GM23338 (cell line): ENCODE data around the gene FAM89B. TPM values are rescaled to one million over a fixed set of nuclear protein-coding genes. Genes with fewer than 3 reads are reported as not detected.

ENCODE experiments used
- ATAC-seq: fragments of 200-7000 bp; cut with Tn5 transposase; 3 replicates; pipeline ENCODE4 v1.9.1; 2020
- DNase-seq: peaks from one replicate; pipeline ENCODE4 v3.0.0-alpha.2; 2015; ENCODE audit warnings: low spot score
- H2AFZ ChIP-seq: fragments of 200-600 bp; sonication (generic); 2 replicates; pipeline ENCODE4 v1.8.0; 2016; ENCODE audit warnings: antibody characterized with exemption, mild to moderate bottlenecking, moderate library complexity
- H3F3A ChIP-seq: fragments of 200-600 bp; sonication (generic); replicated peaks from 2 replicates; pipeline ENCODE4 v1.8.0; 2017; ENCODE audit warnings: antibody characterized with exemption, mixed run types, low read depth
- H3K27ac ChIP-seq: fragments of 200-600 bp; sonication (generic); 2 replicates; pipeline ENCODE4 v1.6.1; 2016; ENCODE audit warnings: low read depth
- H3K27me3 ChIP-seq: fragments of 200-600 bp; sonication (generic); 2 replicates; pipeline ENCODE4 v1.8.0; 2016; ENCODE audit warnings: mild to moderate bottlenecking, mixed run types, moderate library complexity; ENCODE audit not compliant: insufficient read depth
- H3K36me3 ChIP-seq: fragments of 200-600 bp; sonication (generic); 2 replicates; pipeline ENCODE4 v1.8.0; 2016; ENCODE audit warnings: mild to moderate bottlenecking; ENCODE audit not compliant: insufficient read depth
- H3K4me1 ChIP-seq: fragments of 200-600 bp; sonication (generic); 2 replicates; pipeline ENCODE4 v1.8.0; 2016; ENCODE audit warnings: mild to moderate bottlenecking, moderate library complexity; ENCODE audit not compliant: insufficient read depth
- H3K4me2 ChIP-seq: fragments of 200-600 bp; sonication (generic); 2 replicates; pipeline ENCODE4 v1.7.1; 2017; ENCODE audit warnings: mixed run types
- H3K4me3 ChIP-seq: fragments of 200-600 bp; sonication (generic); 2 replicates; pipeline ENCODE4 v1.6.1; 2016; ENCODE audit warnings: mixed run types
- H3K79me2 ChIP-seq: fragments of 200-600 bp; sonication (generic); replicated peaks from 2 replicates; pipeline ENCODE4 v1.8.0; 2017; ENCODE audit warnings: mild to moderate bottlenecking; ENCODE audit not compliant: insufficient read depth
- H3K9me2 ChIP-seq: fragments of 200-600 bp; sonication (generic); 2 replicates; pipeline ENCODE4 v1.8.0; 2017; ENCODE audit not compliant: insufficient read depth
- H4K20me1 ChIP-seq: fragments of 200-600 bp; sonication (generic); replicated peaks from 2 replicates; pipeline ENCODE4 v1.8.0; 2017; ENCODE audit warnings: mild to moderate bottlenecking; ENCODE audit not compliant: insufficient read depth
- H3K27ac Mint-ChIP-seq: 2 replicates; pipeline ENCODE4 v1.8.0; 2020; ENCODE audit warnings: inconsistent platforms, mild to moderate bottlenecking, moderate library complexity, mixed read lengths
- H3K27me3 Mint-ChIP-seq: 3 replicates; pipeline ENCODE4 v1.8.0; 2022; ENCODE audit warnings: low read depth, mild to moderate bottlenecking, moderate library complexity, mixed read lengths, inconsistent platforms; ENCODE audit not compliant: insufficient read depth, poor library complexity
- H3K36me3 Mint-ChIP-seq: 3 replicates; pipeline ENCODE4 v1.8.0; 2021; ENCODE audit warnings: low read depth, mild to moderate bottlenecking, inconsistent platforms, moderate library complexity, mixed read lengths
- H3K4me1 Mint-ChIP-seq: 3 replicates; pipeline ENCODE4 v1.8.0; 2020; ENCODE audit warnings: mild to moderate bottlenecking, inconsistent platforms, mixed read lengths
- H3K4me3 Mint-ChIP-seq: 3 replicates; pipeline ENCODE4 v1.8.0; 2021; ENCODE audit warnings: moderate library complexity, mild to moderate bottlenecking, inconsistent platforms, mixed read lengths
- H3K9me3 Mint-ChIP-seq: 3 replicates; pipeline ENCODE4 v1.8.0; 2020; ENCODE audit warnings: moderate library complexity, mild to moderate bottlenecking, inconsistent platforms, mixed read lengths
- EZH2 ChIP-seq: fragments of 200-600 bp; sonication (generic); IDR thresholded peaks from one replicate; pipeline ENCODE4 v1.8.0; 2017; ENCODE audit warnings: antibody characterized with exemption, mild to moderate bottlenecking, low read depth; ENCODE audit not compliant: unreplicated experiment
- STAT1 ChIP-seq: IDR thresholded peaks from one replicate; pipeline ENCODE4 v1.6.1; 2016; ENCODE audit warnings: antibody characterized with exemption; ENCODE audit not compliant: unreplicated experiment
- ZNF114 ChIP-seq: fragments of 250-450 bp; sonication (Bioruptor Pico); IDR thresholded peaks from 2 replicates; pipeline ENCODE4 v1.5.0; 2020; ENCODE audit warnings: mild to moderate bottlenecking, moderate library complexity
- polyA plus RNA-seq: library from polyadenylated mRNA; unstranded; fragments of >200 nt; fragmentation: Nextera tagmentation; extraction: Ambion mirVana; gene quantifications from 2 replicates; pipeline ENCODE4 v1.2.1, GENCODE V29; 2016
- total RNA-seq: library from RNA; depleted of rRNA; stranded (reverse); fragments of >200 nt; shearing (Covaris generic); gene quantifications from 2 replicates; pipeline ENCODE4 v1.2.3, GENCODE V29; 2014
- TF ChIP-seq, protein P1 (sequence below): fragments of 250-450 bp; sonication (Bioruptor Pico); IDR thresholded peaks from 2 replicates; pipeline ENCODE4 v1.5.0; 2020; ENCODE audit warnings: mild to moderate bottlenecking, moderate library complexity
- TF ChIP-seq, protein P2 (sequence below): IDR thresholded peaks from 2 replicates; pipeline ENCODE4 v1.6.1; 2016; ENCODE audit warnings: antibody characterized with exemption
- TF ChIP-seq, protein P3 (sequence below), 2 experiments: fragments of 200-600 bp in 1 of 2; sonication (generic) in 1 of 2; conservative IDR thresholded peaks; 2 replicates each; pipeline versions ENCODE4 v1.5.1 to v1.6.1; 2016 to 2017; ENCODE audit warnings: antibody characterized with exemption in 2 of 2, low read depth in 2 of 2, mild to moderate bottlenecking in 2 of 2, moderate library complexity in 1 of 2
- TF ChIP-seq, protein P4 (sequence below): IDR thresholded peaks from one replicate; pipeline ENCODE4 v1.6.1; 2018; ENCODE audit warnings: antibody characterized with exemption; ENCODE audit not compliant: unreplicated experiment

FAM89B gene
- total and polyA plus RNA-seq, 2 experiments from 2014 or later: 13.0 to 18.2 TPM

- TF ChIP-seq, protein P1, sequence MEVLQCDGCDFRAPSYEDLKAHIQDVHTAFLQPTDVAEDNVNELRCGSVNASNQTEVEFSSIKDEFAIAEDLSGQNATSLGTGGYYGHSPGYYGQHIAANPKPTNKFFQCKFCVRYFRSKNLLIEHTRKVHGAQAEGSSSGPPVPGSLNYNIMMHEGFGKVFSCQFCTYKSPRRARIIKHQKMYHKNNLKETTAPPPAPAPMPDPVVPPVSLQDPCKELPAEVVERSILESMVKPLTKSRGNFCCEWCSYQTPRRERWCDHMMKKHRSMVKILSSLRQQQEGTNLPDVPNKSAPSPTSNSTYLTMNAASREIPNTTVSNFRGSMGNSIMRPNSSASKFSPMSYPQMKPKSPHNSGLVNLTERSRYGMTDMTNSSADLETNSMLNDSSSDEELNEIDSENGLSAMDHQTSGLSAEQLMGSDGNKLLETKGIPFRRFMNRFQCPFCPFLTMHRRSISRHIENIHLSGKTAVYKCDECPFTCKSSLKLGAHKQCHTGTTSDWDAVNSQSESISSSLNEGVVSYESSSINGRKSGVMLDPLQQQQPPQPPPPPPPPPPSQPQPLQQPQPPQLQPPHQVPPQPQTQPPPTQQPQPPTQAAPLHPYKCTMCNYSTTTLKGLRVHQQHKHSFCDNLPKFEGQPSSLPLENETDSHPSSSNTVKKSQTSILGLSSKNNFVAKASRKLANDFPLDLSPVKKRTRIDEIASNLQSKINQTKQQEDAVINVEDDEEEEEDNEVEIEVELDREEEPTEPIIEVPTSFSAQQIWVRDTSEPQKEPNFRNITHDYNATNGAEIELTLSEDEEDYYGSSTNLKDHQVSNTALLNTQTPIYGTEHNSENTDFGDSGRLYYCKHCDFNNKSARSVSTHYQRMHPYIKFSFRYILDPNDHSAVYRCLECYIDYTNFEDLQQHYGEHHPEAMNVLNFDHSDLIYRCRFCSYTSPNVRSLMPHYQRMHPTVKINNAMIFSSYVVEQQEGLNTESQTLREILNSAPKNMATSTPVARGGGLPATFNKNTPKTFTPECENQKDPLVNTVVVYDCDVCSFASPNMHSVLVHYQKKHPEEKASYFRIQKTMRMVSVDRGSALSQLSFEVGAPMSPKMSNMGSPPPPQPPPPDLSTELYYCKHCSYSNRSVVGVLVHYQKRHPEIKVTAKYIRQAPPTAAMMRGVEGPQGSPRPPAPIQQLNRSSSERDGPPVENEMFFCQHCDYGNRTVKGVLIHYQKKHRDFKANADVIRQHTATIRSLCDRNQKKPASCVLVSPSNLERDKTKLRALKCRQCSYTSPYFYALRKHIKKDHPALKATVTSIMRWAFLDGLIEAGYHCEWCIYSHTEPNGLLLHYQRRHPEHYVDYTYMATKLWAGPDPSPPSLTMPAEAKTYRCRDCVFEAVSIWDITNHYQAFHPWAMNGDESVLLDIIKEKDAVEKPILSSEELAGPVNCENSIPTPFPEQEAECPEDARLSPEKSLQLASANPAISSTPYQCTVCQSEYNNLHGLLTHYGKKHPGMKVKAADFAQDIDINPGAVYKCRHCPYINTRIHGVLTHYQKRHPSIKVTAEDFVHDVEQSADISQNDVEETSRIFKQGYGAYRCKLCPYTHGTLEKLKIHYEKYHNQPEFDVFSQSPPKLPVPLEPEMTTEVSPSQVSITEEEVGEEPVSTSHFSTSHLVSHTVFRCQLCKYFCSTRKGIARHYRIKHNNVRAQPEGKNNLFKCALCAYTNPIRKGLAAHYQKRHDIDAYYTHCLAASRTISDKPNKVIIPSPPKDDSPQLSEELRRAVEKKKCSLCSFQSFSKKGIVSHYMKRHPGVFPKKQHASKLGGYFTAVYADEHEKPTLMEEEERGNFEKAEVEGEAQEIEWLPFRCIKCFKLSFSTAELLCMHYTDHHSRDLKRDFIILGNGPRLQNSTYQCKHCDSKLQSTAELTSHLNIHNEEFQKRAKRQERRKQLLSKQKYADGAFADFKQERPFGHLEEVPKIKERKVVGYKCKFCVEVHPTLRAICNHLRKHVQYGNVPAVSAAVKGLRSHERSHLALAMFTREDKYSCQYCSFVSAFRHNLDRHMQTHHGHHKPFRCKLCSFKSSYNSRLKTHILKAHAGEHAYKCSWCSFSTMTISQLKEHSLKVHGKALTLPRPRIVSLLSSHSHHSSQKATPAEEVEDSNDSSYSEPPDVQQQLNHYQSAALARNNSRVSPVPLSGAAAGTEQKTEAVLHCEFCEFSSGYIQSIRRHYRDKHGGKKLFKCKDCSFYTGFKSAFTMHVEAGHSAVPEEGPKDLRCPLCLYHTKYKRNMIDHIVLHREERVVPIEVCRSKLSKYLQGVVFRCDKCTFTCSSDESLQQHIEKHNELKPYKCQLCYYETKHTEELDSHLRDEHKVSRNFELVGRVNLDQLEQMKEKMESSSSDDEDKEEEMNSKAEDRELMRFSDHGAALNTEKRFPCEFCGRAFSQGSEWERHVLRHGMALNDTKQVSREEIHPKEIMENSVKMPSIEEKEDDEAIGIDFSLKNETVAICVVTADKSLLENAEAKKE (CRISPR knock-in tag): no peak
- TF ChIP-seq EZH2: no peak
- no peak for TF ChIP-seq ZNF114
- no peak for TF ChIP-seq STAT1
Observed at GRCh38 chr11:65592858-65593517, 20.6 kb downstream of the FAM89B start (continued).

GRCh38 chr11:65593518-65594414, 21.4 kb downstream of the FAM89B start:
- Mint-ChIP-seq H3K4me3 (peak overlapping the region; percentile 66; the same call in 1 of the 3 replicates), H3K9me3 (no peaks in the 10 kb centered on the region; the same call in 2 of the 3 replicates), H3K36me3 (peaks cover 5% of the 10 kb centered on the region; the same call in 2 of the 3 replicates), H3K4me1 (peaks cover 13% of the 10 kb centered on the region), H3K27ac (no peak overlapping the region), H3K27me3 (peaks cover 44% of the 10 kb centered on the region)
- TF ChIP-seq, protein P2, sequence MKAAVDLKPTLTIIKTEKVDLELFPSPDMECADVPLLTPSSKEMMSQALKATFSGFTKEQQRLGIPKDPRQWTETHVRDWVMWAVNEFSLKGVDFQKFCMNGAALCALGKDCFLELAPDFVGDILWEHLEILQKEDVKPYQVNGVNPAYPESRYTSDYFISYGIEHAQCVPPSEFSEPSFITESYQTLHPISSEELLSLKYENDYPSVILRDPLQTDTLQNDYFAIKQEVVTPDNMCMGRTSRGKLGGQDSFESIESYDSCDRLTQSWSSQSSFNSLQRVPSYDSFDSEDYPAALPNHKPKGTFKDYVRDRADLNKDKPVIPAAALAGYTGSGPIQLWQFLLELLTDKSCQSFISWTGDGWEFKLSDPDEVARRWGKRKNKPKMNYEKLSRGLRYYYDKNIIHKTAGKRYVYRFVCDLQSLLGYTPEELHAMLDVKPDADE: no peak
- TF ChIP-seq, protein P3, sequence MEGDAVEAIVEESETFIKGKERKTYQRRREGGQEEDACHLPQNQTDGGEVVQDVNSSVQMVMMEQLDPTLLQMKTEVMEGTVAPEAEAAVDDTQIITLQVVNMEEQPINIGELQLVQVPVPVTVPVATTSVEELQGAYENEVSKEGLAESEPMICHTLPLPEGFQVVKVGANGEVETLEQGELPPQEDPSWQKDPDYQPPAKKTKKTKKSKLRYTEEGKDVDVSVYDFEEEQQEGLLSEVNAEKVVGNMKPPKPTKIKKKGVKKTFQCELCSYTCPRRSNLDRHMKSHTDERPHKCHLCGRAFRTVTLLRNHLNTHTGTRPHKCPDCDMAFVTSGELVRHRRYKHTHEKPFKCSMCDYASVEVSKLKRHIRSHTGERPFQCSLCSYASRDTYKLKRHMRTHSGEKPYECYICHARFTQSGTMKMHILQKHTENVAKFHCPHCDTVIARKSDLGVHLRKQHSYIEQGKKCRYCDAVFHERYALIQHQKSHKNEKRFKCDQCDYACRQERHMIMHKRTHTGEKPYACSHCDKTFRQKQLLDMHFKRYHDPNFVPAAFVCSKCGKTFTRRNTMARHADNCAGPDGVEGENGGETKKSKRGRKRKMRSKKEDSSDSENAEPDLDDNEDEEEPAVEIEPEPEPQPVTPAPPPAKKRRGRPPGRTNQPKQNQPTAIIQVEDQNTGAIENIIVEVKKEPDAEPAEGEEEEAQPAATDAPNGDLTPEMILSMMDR (conservative IDR thresholded peaks at IDR 0.05; ENCODE audit: low read depth in 2 of 2): peak; percentile 78 to 88
- TF ChIP-seq, protein P4, sequence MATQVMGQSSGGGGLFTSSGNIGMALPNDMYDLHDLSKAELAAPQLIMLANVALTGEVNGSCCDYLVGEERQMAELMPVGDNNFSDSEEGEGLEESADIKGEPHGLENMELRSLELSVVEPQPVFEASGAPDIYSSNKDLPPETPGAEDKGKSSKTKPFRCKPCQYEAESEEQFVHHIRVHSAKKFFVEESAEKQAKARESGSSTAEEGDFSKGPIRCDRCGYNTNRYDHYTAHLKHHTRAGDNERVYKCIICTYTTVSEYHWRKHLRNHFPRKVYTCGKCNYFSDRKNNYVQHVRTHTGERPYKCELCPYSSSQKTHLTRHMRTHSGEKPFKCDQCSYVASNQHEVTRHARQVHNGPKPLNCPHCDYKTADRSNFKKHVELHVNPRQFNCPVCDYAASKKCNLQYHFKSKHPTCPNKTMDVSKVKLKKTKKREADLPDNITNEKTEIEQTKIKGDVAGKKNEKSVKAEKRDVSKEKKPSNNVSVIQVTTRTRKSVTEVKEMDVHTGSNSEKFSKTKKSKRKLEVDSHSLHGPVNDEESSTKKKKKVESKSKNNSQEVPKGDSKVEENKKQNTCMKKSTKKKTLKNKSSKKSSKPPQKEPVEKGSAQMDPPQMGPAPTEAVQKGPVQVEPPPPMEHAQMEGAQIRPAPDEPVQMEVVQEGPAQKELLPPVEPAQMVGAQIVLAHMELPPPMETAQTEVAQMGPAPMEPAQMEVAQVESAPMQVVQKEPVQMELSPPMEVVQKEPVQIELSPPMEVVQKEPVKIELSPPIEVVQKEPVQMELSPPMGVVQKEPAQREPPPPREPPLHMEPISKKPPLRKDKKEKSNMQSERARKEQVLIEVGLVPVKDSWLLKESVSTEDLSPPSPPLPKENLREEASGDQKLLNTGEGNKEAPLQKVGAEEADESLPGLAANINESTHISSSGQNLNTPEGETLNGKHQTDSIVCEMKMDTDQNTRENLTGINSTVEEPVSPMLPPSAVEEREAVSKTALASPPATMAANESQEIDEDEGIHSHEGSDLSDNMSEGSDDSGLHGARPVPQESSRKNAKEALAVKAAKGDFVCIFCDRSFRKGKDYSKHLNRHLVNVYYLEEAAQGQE: no peak
- Histone ChIP-seq H4K20me1 (no peaks in the 10 kb centered on the region), H3F3A (peaks cover 26% of the 10 kb centered on the region; the same call in 1 of the 2 replicates), H3K4me2 (peak overlapping the region; percentile 87; the same call in 1 of the 2 replicates), H3K9me2 (no peaks in the 10 kb centered on the region), H3K27me3 (peaks cover 46% of the 10 kb centered on the region), H3K4me3 (no peak overlapping the region), H3K4me1 (peaks cover 13% of the 10 kb centered on the region; the same call in 1 of the 2 replicates), H3K79me2 (no peaks in the 10 kb centered on the region), H2AFZ (no peak overlapping the region), H3K27ac (no peak overlapping the region), H3K36me3 (no peaks in the 10 kb centered on the region; the same call in 1 of the 2 replicates)
- DNase-seq (peak; percentile 83), ATAC-seq (peak; percentile 58)
